Keratinocyte (primary cell): ENCODE results near the gene ANXA1. TPM values are rescaled to one million over a fixed set of nuclear protein-coding genes. Genes with fewer than 3 reads are reported as not detected.

ENCODE experiments used
- DNase-seq: peaks from one replicate; pipeline ENCODE4 v3.0.0-alpha.2; 2011; ENCODE audit warnings: low read depth, missing footprints, low spot score
- FAIRE-seq: peaks from 2 replicates; lab custom pipeline; 2011; peaks lifted over from hg19 to GRCh38; lab: Jason Lieb, UNC
- H2AFZ ChIP-seq: 2 replicates; pipeline ENCODE4 v1.6.0; 2012; ENCODE audit warnings: low read length, control low read depth, inconsistent platforms; ENCODE audit not compliant: control insufficient read depth
- H3K27ac ChIP-seq: 2 replicates; pipeline ENCODE4 v1.5.1; 2011; ENCODE audit warnings: low read length; ENCODE audit not compliant: control insufficient read depth, insufficient read depth
- H3K27me3 ChIP-seq: 3 replicates; pipeline ENCODE4 v1.6.0; 2011; ENCODE audit warnings: low read length; ENCODE audit not compliant: control insufficient read depth, insufficient read depth; ENCODE audit errors: extremely low read depth
- H3K36me3 ChIP-seq, 2 experiments: 2 replicates in 1 of 2; 3 replicates in 1 of 2; pipeline ENCODE4 v1.5.1; 2011; ENCODE audit warnings: low read length in 2 of 2, mild to moderate bottlenecking in 1 of 2; ENCODE audit not compliant: control insufficient read depth in 2 of 2, insufficient read depth in 2 of 2; ENCODE audit errors: extremely low read depth in 1 of 2
- H3K4me1 ChIP-seq: 3 replicates; pipeline ENCODE4 v1.5.1; 2011; ENCODE audit warnings: low read length; ENCODE audit not compliant: control insufficient read depth, insufficient read depth; ENCODE audit errors: extremely low read depth
- H3K4me2 ChIP-seq: 3 replicates; pipeline ENCODE4 v1.6.0; 2011; ENCODE audit warnings: low read depth, low read length; ENCODE audit not compliant: control insufficient read depth, insufficient read depth; ENCODE audit errors: extremely low read depth
- H3K4me3 ChIP-seq, 3 experiments: fragments of 200-600 bp in 1 of 3; sonication (generic) in 1 of 3; 2 replicates in 2 of 3; 3 replicates in 1 of 3; pipeline ENCODE4 v1.5.1; 2011 to 2016; ENCODE audit warnings: low read length in 3 of 3, mild to moderate bottlenecking in 3 of 3, control low read depth in 2 of 3, inconsistent platforms in 1 of 3, low read depth in 1 of 3, mixed read lengths in 1 of 3, mixed run types in 1 of 3, moderate library complexity in 1 of 3; ENCODE audit not compliant: control insufficient read depth in 2 of 3, insufficient read depth in 2 of 3; ENCODE audit errors: extremely low read depth in 1 of 3
- H3K79me2 ChIP-seq: 2 replicates; pipeline ENCODE4 v1.6.0; 2012; ENCODE audit warnings: low read length; ENCODE audit not compliant: control insufficient read depth, insufficient read depth
- H3K9ac ChIP-seq: 3 replicates; pipeline ENCODE4 v1.6.0; 2011; ENCODE audit warnings: low read length; ENCODE audit not compliant: control insufficient read depth, insufficient read depth; ENCODE audit errors: extremely low read depth
- H3K9me1 ChIP-seq: 3 replicates; pipeline ENCODE4 v1.6.0; 2011; ENCODE audit warnings: low read length; ENCODE audit not compliant: control insufficient read depth, insufficient read depth; ENCODE audit errors: extremely low read depth
- H3K9me3 ChIP-seq: 2 replicates; pipeline ENCODE4 v1.5.1; 2012; ENCODE audit warnings: low read depth, low read length; ENCODE audit not compliant: control insufficient read depth
- H4K20me1 ChIP-seq: 3 replicates; pipeline ENCODE4 v1.6.0; 2011; ENCODE audit warnings: low read length; ENCODE audit not compliant: control insufficient read depth, insufficient read depth; ENCODE audit errors: extremely low read depth
- CTCF ChIP-seq, 3 experiments: IDR thresholded peaks in 1 of 3; conservative IDR thresholded peaks in 1 of 3; optimal IDR thresholded peaks in 1 of 3; 2 replicates in 2 of 3; 3 replicates in 1 of 3; pipeline versions ENCODE3 to v1.5.1; 2011; ENCODE audit warnings: low read length in 3 of 3, mild to moderate bottlenecking in 3 of 3, moderate library complexity in 2 of 3, control low read depth in 1 of 3, inconsistent platforms in 1 of 3; ENCODE audit not compliant: insufficient read depth in 2 of 3; ENCODE audit errors: extremely low read depth in 1 of 3
- EZH2 ChIP-seq: IDR thresholded peaks from one replicate; pipeline ENCODE4 v1.6.1; 2012; ENCODE audit warnings: inconsistent platforms, mild to moderate bottlenecking, low read length, moderate library complexity
- dilution Hi-C: fragments of 300-500 bp; cut with MboI; formaldehyde crosslinking; loops from one replicate; pipeline ENCODE4 v1.7.0; 2020; ENCODE audit warnings: low sequenced_read_pairs; ENCODE audit not compliant: extremely low pct_ligation_motif_present
- polyA plus RNA-seq, 5 experiments: library from polyadenylated mRNA; depleted of rRNA in 3 of 5; stranded (reverse) in 3 of 5; stranded (forward) in 1 of 5; unstranded in 1 of 5; fragments of >200 nt; gene quantifications; 1 replicate in 1 of 5; 2 replicates in 3 of 5; 3 replicates in 1 of 5; pipeline versions ENCODE4 v1.2.1 to v1.2.3, GENCODE V29; 2011 to 2012; ENCODE audit warnings: missing spikeins in 2 of 5, low read depth in 1 of 5, low replicate concordance in 1 of 5

ANXA1 gene
- polyA plus RNA-seq, 1 donor (not counting 4 experiments of a cell fraction or from before 2014, with no cell fraction given) = 1,449 TPM

DNA sequence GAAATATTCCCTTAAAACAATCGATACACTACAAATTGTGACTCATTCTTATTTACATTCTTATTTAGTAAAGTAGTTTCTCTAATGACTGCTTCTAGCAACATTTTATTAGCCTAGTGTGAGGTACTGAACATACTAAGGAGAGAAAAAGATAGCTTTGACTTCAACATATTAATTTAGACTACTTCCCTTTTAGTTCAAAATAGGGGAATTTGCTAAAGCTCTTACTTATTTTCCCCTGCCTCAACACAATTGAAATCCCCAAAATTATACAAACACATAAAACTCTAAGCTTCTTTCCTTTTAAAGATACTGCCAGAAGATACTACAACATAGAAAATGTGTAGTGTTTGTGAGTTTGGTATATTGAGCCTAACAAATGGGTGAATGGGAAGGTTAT is 55.2 kb downstream of the ANXA1 start:
- FAIRE-seq (no peak), DNase-seq (no peak)
- Histone ChIP-seq H3K79me2 (no peaks in the 10 kb centered on the region), H3K9ac (no peak overlapping the region), H3K27me3 (no peaks in the 10 kb centered on the region), H3K4me3 (no peak overlapping the region), H3K4me2 (no peak overlapping the region), H3K27ac (no peak overlapping the region), H2AFZ (no peak overlapping the region), H3K36me3 (no peaks in the 10 kb centered on the region), H3K9me3 (no peaks in the 10 kb centered on the region), H3K9me1 (no peaks in the 10 kb centered on the region), H3K4me1 (no peaks in the 10 kb centered on the region), H4K20me1 (no peaks in the 10 kb centered on the region)
- dilution Hi-C loops = no loop called here
- TF ChIP-seq CTCF (optimal IDR thresholded peaks at IDR 0.05 in 1 of 3, IDR thresholded peaks at IDR 0.05 in 1 of 3, conservative IDR thresholded peaks at IDR 0.05 in 1 of 3; ENCODE audit: extremely low read depth in 1 of 3, insufficient read depth in 2 of 3, low read length in 3 of 3) = no peak

DNA sequence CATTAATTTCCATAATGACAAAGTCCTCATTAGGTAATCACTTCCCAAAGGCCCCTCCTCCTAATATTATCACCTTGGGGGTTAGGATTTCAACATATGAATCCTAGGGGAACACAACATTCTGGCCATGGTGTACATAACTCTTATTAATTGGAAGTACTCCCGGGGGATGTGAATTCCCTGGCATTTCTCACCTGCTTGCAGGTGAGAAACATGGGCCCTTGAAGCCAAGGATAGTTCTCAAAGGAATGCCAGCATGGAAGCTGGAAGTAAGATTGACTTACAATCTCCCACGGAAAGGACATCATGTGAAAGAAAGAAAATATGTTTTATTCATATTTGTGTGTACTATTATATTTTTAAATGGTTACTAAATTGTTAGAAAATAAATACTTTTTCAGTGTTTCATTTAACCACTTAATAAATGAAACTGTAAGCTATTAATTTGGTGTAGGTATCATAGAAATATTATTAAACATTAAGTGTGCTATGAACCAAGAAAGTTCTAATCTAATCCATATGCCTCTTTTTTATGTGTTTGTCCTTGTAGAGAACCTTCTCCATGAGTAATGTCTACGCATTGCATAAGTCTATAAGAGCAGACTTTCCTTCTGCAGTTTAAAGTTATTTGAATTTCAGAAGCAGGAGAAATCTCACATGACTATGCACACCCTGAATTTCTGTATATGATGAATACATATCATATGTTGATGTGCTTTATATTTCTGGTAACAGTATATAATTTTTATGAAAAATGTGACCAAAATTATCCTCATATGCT is 59.4 kb downstream of the ANXA1 start:
- DNase-seq (no peak), FAIRE-seq (no peak)
- Histone ChIP-seq H3K9me1 (no peaks in the 10 kb centered on the region), H3K4me1 (no peaks in the 10 kb centered on the region), H3K79me2 (no peaks in the 10 kb centered on the region), H3K27me3 (no peaks in the 10 kb centered on the region), H2AFZ (no peak overlapping the region), H3K4me3 (no peak overlapping the region), H4K20me1 (no peaks in the 10 kb centered on the region), H3K36me3 (no peaks in the 10 kb centered on the region), H3K9me3 (no peaks in the 10 kb centered on the region), H3K27ac (no peak overlapping the region), H3K4me2 (no peak overlapping the region), H3K9ac (no peak overlapping the region)
- dilution Hi-C loops = no loop called here
- TF ChIP-seq CTCF (optimal IDR thresholded peaks at IDR 0.05 in 1 of 3, IDR thresholded peaks at IDR 0.05 in 1 of 3, conservative IDR thresholded peaks at IDR 0.05 in 1 of 3; ENCODE audit: extremely low read depth in 1 of 3, insufficient read depth in 2 of 3, low read length in 3 of 3) = no peak
- TF ChIP-seq EZH2 = no peak
